Stimulated activated CD4-positive, alpha-beta T cell treated with anti-CD3 and anti-CD28 coated beads, Interleukin-4, amount 100 ng/mL, for 24 hours (primary cell): ENCODE results near the gene SMURF2.
"Not testable (repeated sequence)": the region's sequence is repeated elsewhere in the genome, so short reads cannot be mapped to it uniquely, and the experiment has no call there.

Experiments used
- DNase-seq: peaks from one replicate; pipeline ENCODE4 v3.0.0-alpha.2; 2020

SMURF2 gene

DNA sequence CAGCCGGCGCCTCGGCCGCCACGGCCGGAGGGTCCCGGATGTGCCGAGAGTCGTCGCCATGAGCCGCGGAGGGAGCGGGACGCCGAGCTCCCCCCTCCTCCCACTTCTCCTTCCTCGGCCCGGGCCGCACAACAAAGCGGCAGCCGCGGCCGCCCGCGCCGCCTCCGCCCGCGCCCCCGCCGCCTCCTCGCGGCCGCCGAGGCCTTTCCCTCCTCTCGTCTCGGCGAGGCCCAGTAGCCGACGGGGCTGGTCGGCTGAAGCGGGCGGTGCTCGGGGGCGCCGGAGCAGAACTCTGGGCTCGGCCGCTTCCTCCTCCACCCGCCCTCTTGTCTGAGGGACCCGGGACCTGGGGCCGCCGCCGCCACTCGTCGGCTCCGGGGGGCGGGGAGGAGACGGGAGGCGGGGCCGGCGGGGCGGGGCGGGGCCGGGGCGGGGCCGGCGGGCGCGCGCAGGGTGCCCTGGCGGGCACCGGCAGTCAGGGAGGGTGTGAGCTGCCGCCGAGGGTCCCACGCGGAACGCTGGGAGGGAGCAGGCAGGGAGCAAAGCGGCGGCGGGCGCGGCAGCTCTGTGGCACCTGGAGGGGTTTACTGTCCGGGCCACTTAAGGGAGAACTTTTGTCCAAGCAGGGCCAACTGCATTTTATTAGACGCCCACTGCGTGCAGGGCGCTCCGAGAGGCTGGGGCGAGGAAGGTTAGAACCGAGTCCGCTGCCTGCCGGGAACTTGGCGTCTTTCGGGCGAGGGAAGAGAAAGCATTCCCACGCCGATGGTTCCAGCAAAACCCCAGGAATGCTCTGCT, at the start of gene SMURF2:
TSS of gene SMURF2 (minus strand) at position 332 of the 798 bp plus-strand sequence. CDS start 427 bp downstream, outside the sequence.
- DNase-seq: peak; percentile 74

DNA sequence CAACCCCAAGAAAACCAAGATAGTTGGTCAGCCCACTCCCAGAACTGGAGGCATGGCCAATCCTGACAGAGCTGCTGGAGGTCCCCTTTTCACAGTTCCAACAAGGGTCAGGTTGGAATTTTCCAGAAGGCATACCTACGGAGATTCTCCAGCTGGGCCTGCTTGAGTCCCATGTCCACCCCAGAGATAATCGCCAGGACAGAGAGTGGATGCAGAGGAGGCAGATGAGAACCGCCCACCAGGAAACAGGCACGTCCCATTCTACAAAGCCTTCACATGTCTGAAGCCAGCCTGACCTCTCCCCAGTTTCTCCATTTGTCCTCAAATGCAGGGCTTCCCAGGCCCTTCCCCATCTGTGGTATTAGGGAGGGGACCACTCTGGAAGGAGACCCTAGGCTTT, 47.4 kb upstream of the SMURF2 start:
- no peak for DNase-seq

DNA sequence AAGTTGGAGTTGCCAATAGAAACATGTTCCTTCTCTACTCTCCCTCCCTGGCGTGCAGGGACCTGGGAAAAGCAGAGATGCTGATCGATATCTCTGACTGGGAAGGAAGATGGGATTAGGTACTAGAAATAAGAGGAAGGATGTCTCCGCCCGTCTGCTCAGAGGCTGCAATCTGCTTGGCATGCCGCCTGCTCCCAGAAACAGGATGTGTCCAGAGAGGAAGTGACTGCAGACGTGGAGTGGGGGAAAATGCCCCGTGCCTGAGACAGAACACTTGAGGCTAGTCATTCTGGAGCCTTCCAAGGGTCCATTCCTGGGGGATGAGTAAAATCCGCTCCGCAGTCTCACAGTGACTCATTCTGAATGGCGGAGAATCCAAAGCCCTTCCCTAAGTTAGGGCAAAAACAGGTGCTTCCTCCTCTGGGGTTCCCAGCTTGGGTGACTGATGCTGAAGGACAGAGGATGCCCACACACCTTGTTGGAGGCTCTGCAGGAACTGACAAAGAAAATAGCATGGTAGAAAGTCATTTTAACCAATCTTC, 45.0 kb upstream of the SMURF2 start:
- DNase-seq: no peak

DNA sequence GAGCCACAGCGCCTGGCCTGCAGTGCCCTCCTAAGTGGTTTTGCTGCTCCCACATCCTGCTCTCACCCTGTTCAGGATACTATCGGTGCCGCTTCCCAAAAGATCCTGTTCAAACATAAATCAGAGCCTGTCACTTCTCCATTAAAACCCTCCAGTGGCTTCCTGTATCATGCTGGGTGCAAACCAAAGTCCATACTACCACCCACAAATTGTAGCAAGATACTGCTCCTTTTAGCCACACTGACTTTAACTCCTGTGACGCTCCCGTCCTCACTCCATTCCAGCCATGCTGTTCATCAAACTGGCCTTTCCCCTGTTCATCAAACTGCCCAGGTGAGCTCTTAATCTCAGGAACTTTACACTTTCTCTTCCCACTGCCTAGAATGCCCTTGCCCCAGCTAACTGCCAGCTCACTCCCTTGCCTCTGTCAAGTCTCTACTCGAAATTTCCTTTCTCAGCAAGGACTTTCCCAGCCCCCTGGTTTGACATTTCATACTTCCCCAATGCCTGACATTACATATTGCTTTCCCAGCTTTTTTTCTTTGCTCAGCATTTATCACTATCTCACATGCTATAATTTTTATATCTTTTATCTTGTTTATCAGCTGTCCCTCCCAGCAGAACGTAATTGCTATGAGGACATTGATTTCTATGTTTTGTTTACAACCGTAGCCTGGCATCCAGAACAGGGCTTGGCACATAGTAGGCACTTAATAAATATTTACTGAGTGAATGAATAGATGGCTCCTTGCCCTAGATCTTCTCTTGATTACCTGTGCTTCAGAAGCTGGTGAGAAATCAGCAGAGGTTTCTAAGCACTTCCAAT, 44.3 kb upstream of the SMURF2 start:
- DNase-seq: no peak

DNA sequence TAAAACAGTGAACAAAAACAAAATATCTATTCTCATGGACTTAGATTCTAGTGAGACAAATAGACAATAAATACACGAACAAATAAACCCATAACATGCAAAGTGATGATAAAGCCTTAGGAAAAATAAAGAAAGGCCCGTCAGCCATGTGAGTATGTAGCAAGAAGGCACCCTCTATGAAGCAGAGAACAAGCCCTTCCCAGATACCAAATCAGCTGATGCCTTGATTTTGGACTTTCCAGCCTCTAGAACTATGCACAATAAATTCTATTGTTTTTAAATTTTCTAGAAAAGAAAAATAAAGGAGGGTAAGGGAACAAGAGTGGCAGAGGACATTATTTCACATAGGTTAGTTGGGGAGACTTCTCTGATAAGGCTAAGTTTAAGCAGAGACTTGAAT, 40.7 kb upstream of the SMURF2 start:
- DNase-seq: no peak

DNA sequence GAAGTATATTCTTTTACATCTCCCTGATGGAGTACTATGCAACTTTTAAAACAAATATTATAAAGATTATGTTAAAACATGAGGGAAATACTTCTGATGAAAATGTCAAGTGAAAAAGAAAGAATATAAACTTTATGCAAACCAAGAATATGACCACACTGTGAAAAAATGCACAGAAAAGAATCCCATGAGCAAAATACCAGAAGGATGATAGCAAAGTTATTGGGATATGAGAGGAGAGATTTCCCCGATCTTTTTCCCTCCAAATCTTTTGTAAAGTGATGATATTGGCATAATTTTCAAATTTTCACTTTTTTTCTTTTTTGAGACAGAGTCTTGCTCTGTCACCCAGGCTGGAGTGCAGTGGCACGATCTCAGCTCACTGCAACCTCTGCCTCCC, 36.6 kb upstream of the SMURF2 start:
- no peak for DNase-seq

DNA sequence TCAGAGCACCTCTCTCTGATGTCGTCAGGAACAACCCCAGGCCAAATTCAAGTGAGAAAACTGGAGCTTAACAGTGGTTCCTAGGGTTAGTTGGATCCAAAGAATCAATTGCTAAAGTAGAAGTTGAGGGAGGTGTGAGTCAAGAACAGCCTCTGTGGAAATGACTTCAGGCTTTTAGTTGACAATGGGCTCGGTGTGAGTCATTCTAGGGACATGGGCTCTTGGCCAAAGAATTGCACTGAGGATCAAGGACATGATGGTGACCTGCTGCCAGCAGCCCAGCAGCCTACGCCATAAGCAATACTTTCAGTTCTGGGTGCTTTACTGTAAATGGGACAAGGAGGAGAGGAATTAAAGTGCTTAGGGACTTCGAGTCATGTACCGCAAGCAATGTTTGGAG, 32.1 kb upstream of the SMURF2 start:
- no peak for DNase-seq

DNA sequence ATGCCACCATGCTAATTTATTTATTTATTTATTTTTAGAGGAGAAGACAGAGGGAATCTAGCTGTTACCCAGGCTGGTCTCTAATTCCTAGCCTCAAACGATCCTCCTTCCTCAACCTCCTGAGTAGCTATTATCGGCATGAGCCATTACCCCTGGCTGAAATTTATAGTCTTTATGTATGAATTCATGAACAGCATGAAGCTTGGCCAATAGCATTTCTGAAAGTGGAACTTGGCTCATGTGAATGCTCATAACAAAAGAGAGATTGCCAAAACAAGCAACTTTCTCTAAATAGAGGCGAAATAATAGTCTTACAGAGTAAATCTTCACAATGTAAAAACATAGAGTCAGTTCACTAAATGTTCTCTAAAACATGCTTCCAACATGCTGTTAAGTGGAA, 30.1 kb upstream of the SMURF2 start:
- no peak for DNase-seq

DNA sequence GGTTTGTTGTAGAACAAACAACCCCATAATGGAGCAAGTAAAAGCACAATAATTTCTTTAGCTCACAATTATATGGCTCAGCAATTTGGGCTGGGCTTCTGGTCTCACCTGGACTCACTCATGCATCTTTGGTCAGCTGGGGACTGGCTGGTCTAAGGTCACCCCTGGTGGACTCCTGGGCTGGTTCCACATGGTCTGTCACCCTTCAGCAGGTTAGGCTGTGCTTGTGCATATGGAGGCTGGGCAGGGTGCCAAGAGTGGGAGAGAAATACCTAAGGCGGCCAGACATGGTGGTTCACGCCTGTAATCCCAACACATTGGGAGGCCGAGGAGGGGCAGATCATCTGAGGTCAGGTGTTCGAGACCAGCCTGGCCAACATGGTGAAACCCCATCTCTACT, 27.0 kb upstream of the SMURF2 start:
- DNase-seq: no peak

DNA sequence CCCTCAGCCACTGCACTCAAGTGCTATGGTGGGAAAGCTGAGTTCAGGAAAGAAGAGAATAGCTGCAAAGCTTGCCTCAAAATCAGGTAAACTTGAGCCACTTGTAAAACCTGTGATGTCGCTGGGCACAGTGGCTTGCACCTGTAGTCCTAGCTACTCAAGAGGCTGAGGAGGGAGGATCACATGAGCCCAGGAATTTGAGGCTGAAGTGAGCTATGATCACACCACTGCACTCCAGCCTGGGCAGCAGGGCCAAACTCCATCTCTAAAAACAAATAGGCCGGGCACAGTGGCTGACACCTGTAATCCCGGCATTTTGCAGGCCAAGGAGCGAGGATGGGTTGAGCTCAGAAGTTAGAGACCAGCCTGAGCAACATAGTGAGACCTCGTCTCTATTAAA, 26.4 kb upstream of the SMURF2 start:
- no peak for DNase-seq

DNA sequence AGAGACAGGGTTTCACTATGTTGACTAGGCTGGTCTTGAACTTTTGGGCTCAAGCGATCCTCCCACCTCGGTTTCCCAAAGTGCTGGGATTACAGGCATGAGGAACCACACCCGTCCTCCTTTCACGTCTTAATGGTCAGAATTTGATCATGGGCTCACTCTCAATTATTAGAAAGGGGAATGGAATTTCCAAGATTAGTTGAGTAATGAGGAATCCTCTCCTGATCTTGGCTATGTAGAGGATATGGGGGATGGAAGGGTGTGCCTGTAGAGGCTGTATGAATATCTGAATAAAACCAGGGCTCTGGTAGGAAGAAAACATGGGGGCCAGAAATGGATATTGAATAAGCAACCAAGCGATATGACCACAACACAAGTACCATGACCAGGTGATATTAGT, 25.9 kb upstream of the SMURF2 start:
- DNase-seq: no peak

DNA sequence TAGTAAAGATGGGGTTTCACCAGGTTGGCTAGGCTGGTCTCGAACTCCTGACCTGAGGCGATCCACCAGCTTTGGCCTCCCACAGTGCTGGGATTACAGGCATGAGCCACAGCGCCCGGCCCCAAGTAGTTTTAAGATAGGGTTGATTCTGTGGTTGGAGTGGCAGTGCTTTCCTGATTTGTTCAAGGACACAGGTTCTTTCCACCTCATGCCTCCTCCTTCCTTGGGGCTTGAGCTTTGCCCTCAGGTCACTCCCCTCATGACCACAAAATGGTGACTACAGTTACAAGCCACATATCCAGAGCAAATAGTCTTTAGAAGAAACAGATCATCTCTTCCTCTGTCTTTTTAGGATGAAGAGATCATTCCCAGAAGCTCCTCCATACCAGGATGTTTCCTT, 25.3 kb upstream of the SMURF2 start:
- no peak for DNase-seq

DNA sequence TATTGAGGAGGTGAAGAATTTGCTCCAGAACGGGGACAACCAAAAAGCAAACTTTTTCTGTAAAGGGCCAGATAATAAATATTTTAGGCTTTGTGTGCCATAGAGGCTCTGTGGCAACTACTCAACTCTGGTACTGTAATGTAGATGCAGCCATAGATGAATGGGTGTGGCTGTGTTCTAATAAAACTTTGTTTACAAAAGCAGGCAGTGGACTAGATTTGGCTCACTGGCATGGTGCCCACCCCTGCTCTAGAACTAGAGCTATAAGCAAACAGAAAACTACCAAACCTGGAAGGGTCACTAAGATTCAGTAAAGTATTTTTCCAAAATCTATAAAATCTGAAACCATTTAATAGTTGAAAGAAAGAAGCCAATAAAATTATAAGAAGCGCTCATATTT, 24.6 kb upstream of the SMURF2 start:
- no peak for DNase-seq

DNA sequence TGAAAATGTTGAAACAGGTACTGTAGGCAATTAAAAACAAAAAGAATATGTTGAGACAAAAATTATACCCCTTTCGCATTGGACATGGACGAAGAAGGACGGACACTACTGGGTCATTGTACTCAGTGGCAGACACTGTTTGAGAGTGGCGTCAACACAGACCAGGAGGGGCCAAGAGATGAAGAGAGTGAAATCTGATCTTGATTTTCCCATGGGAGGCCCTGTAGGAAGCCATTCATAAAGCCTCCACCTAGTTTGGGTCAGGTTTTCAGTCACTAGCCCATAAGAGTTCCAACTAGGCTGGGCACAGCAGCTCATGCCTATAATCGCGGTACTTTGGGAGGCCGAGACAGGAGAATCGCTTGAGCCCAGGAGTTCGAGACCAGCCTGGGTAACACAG, 23.6 kb upstream of the SMURF2 start:
- DNase-seq: no peak

DNA sequence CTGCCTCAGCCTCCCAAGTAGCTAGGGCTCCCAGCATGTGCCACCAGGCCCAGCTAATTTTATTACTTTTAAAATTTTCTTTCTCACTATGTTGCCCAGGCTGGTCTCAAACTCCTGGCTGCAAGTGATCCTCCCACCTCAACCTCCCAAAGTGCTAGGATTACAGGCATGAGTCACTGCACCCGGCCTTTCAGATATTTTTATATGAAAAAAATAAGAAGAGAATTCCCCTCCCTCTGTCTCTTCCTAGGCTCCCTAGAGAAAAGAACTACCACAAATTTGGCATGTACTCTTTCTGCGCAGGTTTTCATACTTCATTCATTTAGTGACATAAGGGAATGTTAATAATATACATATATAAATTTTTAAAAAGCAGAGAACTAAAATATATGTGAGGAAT, 21.7 kb upstream of the SMURF2 start:
- no peak for DNase-seq

DNA sequence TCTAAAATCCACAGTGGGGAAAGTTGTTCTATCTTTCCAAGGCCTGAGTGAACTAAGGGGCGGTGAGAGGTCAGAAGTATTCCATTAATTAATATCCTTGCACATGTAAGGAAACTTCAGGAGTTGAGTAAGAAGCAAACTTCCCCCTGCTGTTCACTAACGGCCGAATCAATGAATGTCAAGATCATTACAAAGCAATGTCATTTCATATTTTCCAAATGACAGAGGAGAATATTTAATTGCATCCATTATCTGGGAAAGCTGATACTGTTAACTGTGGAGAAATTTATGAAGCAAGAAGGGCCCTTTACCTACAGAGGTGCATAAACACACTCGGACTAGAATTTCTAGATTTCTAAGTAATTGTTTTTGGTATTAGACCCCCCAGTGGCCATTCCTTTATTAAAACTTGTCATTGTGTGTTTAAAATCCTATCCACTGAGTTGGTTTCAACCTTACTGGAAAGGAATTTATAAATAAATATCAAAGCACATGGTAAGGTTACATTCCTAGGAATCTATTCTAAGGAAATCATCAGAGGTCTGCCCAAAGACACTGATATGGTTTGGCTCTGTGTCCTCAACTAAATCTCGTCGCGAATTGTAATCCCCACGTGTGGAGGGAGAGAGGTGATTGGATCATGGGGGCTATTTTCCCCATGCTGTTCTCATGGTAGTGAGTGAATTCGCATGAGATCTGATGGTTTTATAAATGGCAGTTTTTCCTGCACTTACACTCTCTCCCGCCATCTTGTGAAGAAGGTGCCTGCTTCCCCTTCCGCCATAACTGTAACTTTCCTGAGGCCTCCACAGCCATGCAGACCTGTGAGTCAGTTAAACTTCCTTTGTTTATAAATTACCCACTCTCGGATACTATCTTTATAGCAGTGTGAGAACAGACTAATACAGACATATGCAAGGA, 20.4 kb upstream of the SMURF2 start:
- no peak for DNase-seq

DNA sequence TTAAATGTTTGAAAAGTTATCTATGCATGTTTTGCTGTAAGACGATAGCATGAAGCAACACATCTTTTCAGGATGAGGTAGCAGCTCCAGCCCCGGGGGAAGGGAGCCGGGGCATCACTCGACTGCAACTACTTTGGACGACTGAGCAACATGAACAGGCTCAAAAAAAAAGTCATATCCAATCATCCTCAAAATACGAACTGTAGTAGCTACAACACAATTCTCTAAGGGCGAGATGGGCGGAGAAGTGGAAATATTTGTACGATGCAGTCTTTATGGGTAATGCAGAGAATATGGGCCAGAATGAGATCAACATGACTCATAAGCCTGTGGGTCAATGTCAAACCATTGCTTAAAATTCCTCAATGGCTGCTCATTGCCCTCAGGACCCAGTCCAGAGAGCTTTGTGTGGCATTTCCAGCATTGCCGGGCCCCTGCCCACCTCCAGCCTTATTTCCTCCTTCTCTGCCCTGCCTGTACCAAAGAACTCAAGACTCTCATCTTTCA, 17.7 kb upstream of the SMURF2 start:
- no peak for DNase-seq

DNA sequence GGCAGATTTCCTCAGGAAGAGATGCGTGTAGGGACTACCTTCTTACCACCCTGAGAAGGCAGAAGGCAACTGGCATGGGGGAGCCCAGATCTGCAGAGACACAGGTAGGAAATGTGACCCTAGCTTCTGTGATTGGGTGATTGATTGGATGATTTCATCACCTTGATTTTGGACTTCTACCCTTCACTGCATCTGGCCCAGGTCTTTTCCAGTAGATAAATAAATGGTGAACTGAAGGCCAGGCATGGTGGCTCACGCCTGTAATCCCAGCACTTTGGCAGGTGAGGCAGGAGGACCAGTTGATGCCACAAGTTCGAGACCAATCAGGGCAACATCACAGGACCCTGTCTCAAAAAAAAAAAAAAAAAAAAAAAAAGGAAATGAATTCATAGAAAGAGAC, 14.7 kb upstream of the SMURF2 start:
- DNase-seq: no peak

DNA sequence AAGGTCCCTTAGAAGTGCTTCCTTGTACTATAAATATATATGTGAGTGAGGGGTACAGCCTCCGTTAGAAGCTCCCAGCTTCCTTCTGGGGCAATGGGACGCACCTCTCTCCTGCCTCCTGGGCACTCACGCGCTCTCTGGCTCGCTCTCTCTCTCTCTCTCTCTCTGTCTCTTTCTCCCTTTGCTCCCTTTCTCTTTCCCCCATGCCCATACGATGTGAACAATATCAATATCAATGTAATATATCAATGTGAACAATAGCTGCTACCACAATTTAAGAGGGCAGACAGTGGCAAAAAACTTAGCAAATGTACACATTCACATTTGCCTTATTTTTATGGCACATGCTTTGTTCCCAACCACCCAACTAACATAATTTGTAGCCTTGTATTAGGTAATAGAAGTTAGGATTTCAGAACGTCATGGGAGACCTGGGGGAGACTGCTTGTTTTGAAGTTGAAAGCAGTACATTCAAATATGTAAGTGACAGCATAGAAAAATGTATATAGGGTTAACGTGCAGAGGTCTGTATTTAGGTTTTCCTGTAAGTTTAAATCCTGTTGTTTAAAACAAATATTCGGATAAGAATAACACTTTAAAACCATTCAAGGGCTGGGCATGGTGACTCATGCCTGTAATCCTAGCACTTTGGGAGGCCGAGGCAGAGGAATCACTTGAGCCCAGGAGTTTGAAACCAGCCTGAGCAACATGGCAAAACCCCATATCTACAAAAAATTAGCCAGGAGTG, 8.9 kb upstream of the SMURF2 start:
- DNase-seq: not testable (repeated sequence)

DNA sequence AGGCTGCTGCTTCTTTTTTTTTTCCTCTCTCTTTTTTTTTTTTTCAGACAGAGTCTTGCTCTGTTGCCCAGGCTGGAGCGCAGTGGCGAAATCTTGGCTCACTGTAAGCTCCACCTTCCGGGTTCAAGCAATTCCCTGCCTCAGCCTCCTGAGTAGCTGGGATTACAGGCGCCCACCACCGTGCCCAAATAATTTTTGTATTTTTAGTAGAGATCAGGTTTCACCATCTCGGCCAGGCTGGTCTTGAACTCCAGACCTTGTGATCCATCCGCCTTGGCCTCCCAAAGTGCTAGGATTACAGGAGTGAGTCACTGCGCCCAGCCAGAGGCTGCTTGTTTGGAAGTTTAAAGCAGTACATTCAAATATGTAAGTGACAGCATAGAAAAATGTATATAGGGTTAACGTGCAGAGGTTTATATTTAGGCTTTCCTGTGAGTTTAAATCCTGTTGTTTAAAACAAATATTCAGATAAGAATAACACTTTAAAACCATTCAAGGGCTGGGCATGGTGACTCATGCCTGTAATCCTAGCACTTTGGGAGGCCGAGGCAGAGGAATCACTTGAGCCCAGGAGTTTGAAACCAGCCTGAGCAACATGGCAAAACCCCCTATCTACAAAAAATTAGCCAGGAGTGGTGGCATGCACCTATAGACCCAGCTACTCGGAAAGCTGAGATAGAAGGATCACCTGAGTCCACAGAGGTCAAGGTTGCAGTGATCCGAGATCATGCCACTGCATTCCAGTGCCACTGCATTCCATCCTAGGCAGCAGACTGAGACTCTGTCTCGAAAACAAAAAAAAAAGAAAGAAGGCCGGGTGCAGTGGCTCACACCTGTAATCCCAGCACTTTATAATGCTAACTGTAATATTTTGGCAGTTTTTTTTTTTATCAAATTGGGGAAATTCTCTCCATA, 6.0 kb upstream of the SMURF2 start:
- not testable (repeated sequence) for DNase-seq
